AG04449 (cell line): Measurements from ENCODE around the gene FMN2.

Experiments used
- CTCF ChIA-PET: fragments of 350-600 bp; formaldehyde crosslinking; extraction: SDS; loops from one replicate; lab custom pipeline; 2021; ENCODE audit warnings: antibody characterized with exemption; lab: Yijun Ruan, JAX
- POLR2A ChIA-PET: fragments of 400-600, 350-600 bp; formaldehyde crosslinking; extraction: SDS; loops from one replicate; lab custom pipeline; 2020; ENCODE audit warnings: antibody characterized with exemption, inconsistent platforms; lab: Yijun Ruan, JAX
- DNase-seq: peaks from one replicate; pipeline ENCODE4 v3.0.0-alpha.2; 2010; ENCODE audit warnings: low read depth, low spot score
- H3K4me3 ChIP-seq: 2 replicates; pipeline ENCODE4 v1.5.1; 2011; ENCODE audit warnings: low read depth, mild to moderate bottlenecking, control low read depth, low read length
- CTCF ChIP-seq: IDR thresholded peaks from one replicate; pipeline ENCODE4 v1.5.1; 2011; ENCODE audit warnings: mild to moderate bottlenecking, moderate library complexity, low read length, control low read depth, inconsistent platforms; ENCODE audit not compliant: insufficient read depth; ENCODE audit errors: missing control alignments

The FMN2 gene

GRCh38 chr1:240134113-240134512, 42.4 kb downstream of the FMN2 start:
- H3K4me3 ChIP-seq: no peak overlapping the region
- DNase-seq: no peak
- POLR2A ChIA-PET: no interaction called here
- TF ChIP-seq CTCF: no peak
- CTCF ChIA-PET: interaction anchor here (0.7 to 8.4 kb wide), 2 partner anchors 8 to 17 kb away, joined by 3 to 72 read pairs; no protein-coding TSS in a partner anchor

- POLR2A ChIA-PET: no interaction called here
- no peak overlapping the region for H3K4me3 ChIP-seq
- CTCF ChIA-PET: interaction anchor here (0.7 to 8.4 kb wide), 3 partner anchors 9 to 17 kb away, joined by 3 to 72 read pairs (median 3); no protein-coding TSS in a partner anchor
- no peak for DNase-seq
- no peak for TF ChIP-seq CTCF
Measured at GRCh38 chr1:240134596-240134995, 42.9 kb downstream of the FMN2 start.

- CTCF ChIA-PET: interaction anchor here (1.1 to 7.2 kb wide), 4 partner anchors 10 to 109 kb away, joined by 3 to 90 read pairs (median 3); no protein-coding TSS in a partner anchor
- TF ChIP-seq CTCF: no peak
- no peak for DNase-seq
- POLR2A ChIA-PET: no interaction called here
- no peak overlapping the region for H3K4me3 ChIP-seq
Measured at GRCh38 chr1:240136402-240136801, 44.7 kb downstream of the FMN2 start.

GRCh38 chr1:240138867-240139266, 47.2 kb downstream of the FMN2 start:
- ChIA-PET CTCF (interaction anchor here (0.6 to 7.2 kb wide), 4 partner anchors 10 to 20 kb away, joined by 3 to 90 read pairs (median 4); no protein-coding TSS in a partner anchor), POLR2A (no interaction called here)
- no peak for DNase-seq

GRCh38 chr1:240139511-240139910, 47.8 kb downstream of the FMN2 start:
- TF ChIP-seq CTCF: no peak
- POLR2A ChIA-PET: no interaction called here

More at GRCh38 chr1:240138867-240139266, 47.2 kb downstream of the FMN2 start:
- TF ChIP-seq CTCF: no peak
- no peak overlapping the region for H3K4me3 ChIP-seq

GRCh38 chr1:240145120-240145519, 53.4 kb downstream of the FMN2 start:
- POLR2A ChIA-PET: no interaction called here

More at GRCh38 chr1:240139511-240139910, 47.8 kb downstream of the FMN2 start:
- DNase-seq: no peak
- CTCF ChIA-PET: interaction anchor here (0.9 to 7.2 kb wide), 4 partner anchors 11 to 20 kb away, joined by 3 to 90 read pairs (median 6); no protein-coding TSS in a partner anchor
- no peak overlapping the region for H3K4me3 ChIP-seq

More at GRCh38 chr1:240145120-240145519, 53.4 kb downstream of the FMN2 start:
- no peak for TF ChIP-seq CTCF
- DNase-seq: no peak
- CTCF ChIA-PET: interaction anchor here (0.9 to 4.1 kb wide), 2 partner anchors 10 to 118 kb away, joined by 3 to 20 read pairs; no protein-coding TSS in a partner anchor
- no peak overlapping the region for H3K4me3 ChIP-seq
